Tibial nerve (tissue), 4 donors: ENCODE measurements around the gene OTOP2.

ENCODE experiments used
- EP300 ChIP-seq, 2 donors: sonication (generic); formaldehyde crosslinking; IDR thresholded peaks; one replicate each; pipeline ENCODE4 v1.6.1; 2017; ENCODE audit warnings: antibody characterized with exemption in 2 of 2, mild to moderate bottlenecking in 1 of 2
- POLR2A ChIP-seq, 2 donors: fragments of 450-650 bp; IDR thresholded peaks; one replicate each; pipeline ENCODE4 v1.6.1; 2017; ENCODE audit warnings: antibody characterized with exemption in 2 of 2, mild to moderate bottlenecking in 2 of 2, moderate library complexity in 2 of 2
- TF ChIP-seq, protein P1 (sequence below), 5 experiments: fragments of 200-600 bp in 3 of 5; fragments of 450-650 bp in 2 of 5; sonication (generic) in 3 of 5; IDR thresholded peaks; one replicate each; pipeline ENCODE4 v1.5.1; 2016 to 2019; ENCODE audit warnings: antibody characterized with exemption in 5 of 5, mild to moderate bottlenecking in 3 of 5, moderate library complexity in 2 of 5

DNA sequence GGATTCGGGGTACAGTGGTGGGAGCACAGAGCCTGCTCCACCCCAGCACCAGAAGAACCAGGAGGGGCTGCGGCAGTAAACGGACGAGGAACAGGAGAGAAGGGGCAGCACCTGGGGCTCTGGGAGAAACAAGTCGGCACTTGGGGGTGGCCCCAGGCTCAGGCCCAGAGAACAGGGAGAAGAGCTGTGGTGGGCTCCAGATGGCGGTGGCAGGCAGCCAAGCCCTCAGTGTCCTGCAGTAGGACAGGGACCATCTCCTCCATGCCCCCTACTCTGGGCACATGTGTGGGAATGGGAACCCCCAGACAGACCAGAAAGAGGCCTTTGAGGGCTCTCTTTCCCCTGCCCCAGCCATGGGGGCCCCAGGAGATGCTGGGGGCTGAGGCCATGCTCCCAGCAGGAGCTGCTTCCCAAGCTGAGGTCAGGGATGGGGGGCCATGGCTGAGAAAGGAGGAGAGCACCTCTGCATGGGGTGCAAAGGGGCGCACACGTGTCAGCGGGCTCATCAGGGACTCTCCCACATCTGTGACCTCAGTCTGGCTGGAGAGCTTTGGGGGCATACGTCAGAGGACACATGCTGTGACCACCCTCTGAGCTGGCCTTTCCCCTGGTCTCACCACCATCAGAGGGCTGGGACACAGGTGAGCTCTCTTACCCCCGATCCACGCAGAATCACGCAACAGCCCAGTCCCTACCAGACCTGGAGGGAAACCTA lies 7.8 kb upstream of the OTOP2 start:
- TF ChIP-seq, protein P1, sequence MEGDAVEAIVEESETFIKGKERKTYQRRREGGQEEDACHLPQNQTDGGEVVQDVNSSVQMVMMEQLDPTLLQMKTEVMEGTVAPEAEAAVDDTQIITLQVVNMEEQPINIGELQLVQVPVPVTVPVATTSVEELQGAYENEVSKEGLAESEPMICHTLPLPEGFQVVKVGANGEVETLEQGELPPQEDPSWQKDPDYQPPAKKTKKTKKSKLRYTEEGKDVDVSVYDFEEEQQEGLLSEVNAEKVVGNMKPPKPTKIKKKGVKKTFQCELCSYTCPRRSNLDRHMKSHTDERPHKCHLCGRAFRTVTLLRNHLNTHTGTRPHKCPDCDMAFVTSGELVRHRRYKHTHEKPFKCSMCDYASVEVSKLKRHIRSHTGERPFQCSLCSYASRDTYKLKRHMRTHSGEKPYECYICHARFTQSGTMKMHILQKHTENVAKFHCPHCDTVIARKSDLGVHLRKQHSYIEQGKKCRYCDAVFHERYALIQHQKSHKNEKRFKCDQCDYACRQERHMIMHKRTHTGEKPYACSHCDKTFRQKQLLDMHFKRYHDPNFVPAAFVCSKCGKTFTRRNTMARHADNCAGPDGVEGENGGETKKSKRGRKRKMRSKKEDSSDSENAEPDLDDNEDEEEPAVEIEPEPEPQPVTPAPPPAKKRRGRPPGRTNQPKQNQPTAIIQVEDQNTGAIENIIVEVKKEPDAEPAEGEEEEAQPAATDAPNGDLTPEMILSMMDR (IDR thresholded peaks at IDR 0.05) = no peak
- no peak for TF ChIP-seq POLR2A (IDR thresholded peaks at IDR 0.05)
- TF ChIP-seq EP300 (IDR thresholded peaks at IDR 0.05) = no peak
